ENCODE results near the gene RAP2A. TPM values are rescaled to one million over a fixed set of nuclear protein-coding genes. Genes with fewer than 3 reads are reported as not detected.

RAP2A gene
- total and polyA plus RNA-seq, 2 experiments from 2014 or later, result 12.1 to 41.9 TPM

- peaks cover 3% of the 10 kb centered on the region for H3K4me1 ChIP-seq (ENCODE audit: insufficient read depth)
Measured at GRCh38 chr13:97385854-97386253, 48.1 kb upstream of the RAP2A start.

DNA sequence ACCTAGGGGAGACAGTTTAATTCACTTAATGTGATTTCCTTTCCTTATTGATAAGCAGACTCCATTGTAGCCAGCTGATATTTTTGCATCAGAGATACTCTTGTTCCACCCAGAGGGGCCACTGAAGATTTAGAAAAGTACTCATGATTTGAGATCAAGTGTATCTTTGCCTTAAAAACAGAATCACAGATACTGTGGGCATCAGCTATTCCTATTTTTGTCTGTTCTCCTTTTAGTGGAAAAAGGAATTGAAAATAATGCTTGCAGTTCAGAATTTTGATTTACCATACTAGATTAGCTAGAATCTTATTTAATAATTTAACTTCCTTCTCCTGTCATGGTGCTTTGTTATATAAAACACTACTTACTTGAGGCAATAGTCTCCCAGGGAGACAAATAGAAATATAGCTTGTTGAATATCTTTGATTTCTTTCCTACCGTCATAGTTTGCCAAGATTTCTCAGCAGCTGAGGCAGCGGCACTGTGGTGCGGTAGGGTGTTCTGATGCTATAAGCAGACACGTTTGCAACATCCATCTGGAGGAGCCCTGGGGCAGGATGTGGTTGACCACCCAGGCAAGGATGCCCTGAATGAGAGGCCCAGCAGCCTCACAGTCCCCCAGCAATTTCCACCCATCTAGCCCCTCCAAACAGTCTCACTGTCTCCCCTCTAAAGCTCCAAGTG lies 47.0 kb upstream of the RAP2A start:
- Histone ChIP-seq H3K27ac (no peak overlapping the region), H2AFZ (no peak overlapping the region), H3K36me3 (replicated peaks; ENCODE audit: insufficient read depth, low read depth) (no peaks in the 10 kb centered on the region), H3K27me3 (no peaks in the 10 kb centered on the region), H3K79me2 (no peaks in the 10 kb centered on the region), H3K4me1 (ENCODE audit: insufficient read depth) (peaks cover 6% of the 10 kb centered on the region), H3K9me2 (replicated peaks; ENCODE audit: insufficient read depth) (no peaks in the 10 kb centered on the region), H3K4me2 (no peak overlapping the region), H3K9me3 (ENCODE audit: low read depth) (no peaks in the 10 kb centered on the region), H3K4me3 (no peak overlapping the region), H4K20me1 (ENCODE audit: insufficient read depth, poor library complexity, severe bottlenecking) (no peaks in the 10 kb centered on the region)
- no peak for DNase-seq (ENCODE audit: low spot score)
- TF ChIP-seq EZH2phosphoT487 (IDR thresholded peaks at IDR 0.05; ENCODE audit: low read depth, severe bottlenecking, unreplicated experiment) (no peak), EZH2 (IDR thresholded peaks at IDR 0.05; ENCODE audit: borderline replicate concordance) (no peak)
- TF ChIP-seq, protein P1, sequence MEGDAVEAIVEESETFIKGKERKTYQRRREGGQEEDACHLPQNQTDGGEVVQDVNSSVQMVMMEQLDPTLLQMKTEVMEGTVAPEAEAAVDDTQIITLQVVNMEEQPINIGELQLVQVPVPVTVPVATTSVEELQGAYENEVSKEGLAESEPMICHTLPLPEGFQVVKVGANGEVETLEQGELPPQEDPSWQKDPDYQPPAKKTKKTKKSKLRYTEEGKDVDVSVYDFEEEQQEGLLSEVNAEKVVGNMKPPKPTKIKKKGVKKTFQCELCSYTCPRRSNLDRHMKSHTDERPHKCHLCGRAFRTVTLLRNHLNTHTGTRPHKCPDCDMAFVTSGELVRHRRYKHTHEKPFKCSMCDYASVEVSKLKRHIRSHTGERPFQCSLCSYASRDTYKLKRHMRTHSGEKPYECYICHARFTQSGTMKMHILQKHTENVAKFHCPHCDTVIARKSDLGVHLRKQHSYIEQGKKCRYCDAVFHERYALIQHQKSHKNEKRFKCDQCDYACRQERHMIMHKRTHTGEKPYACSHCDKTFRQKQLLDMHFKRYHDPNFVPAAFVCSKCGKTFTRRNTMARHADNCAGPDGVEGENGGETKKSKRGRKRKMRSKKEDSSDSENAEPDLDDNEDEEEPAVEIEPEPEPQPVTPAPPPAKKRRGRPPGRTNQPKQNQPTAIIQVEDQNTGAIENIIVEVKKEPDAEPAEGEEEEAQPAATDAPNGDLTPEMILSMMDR (IDR thresholded peaks at IDR 0.05; ENCODE audit: poor library complexity), result no peak
- 90% methylated on average over 4 of the region's 4 CpGs for WGBS (ENCODE audit: low lambda C conversion rate, missing lambda C conversion rate)

More at GRCh38 chr13:97385854-97386253, 48.1 kb upstream of the RAP2A start:
- Histone ChIP-seq H2AFZ (no peak overlapping the region), H3K27me3 (no peaks in the 10 kb centered on the region), H3K36me3 (replicated peaks; ENCODE audit: insufficient read depth, low read depth) (no peaks in the 10 kb centered on the region), H3K4me2 (no peak overlapping the region), H3K9me3 (ENCODE audit: low read depth) (no peaks in the 10 kb centered on the region), H3K4me3 (no peak overlapping the region), H3K27ac (no peak overlapping the region), H3K79me2 (no peaks in the 10 kb centered on the region), H3K9me2 (replicated peaks; ENCODE audit: insufficient read depth) (no peaks in the 10 kb centered on the region), H4K20me1 (ENCODE audit: insufficient read depth, poor library complexity, severe bottlenecking) (no peaks in the 10 kb centered on the region)
- no peak for DNase-seq (ENCODE audit: low spot score)
- WGBS (ENCODE audit: low lambda C conversion rate, missing lambda C conversion rate), result 100% methylated on average over 3 of the region's 3 CpGs
- TF ChIP-seq EZH2 (IDR thresholded peaks at IDR 0.05; ENCODE audit: borderline replicate concordance) (no peak), EZH2phosphoT487 (IDR thresholded peaks at IDR 0.05; ENCODE audit: low read depth, severe bottlenecking, unreplicated experiment) (no peak)
- TF ChIP-seq, protein P1 (IDR thresholded peaks at IDR 0.05; ENCODE audit: poor library complexity), result no peak

- no peaks in the 10 kb centered on the region for H3K9me2 ChIP-seq (replicated peaks; ENCODE audit: insufficient read depth)
- H4K20me1 ChIP-seq (ENCODE audit: insufficient read depth, poor library complexity, severe bottlenecking), result no peaks in the 10 kb centered on the region
- no peak overlapping the region for H2AFZ ChIP-seq
- DNase-seq (ENCODE audit: low spot score), result no peak
- H3K4me1 ChIP-seq (ENCODE audit: insufficient read depth), result peaks cover 6% of the 10 kb centered on the region
- H3K9me3 ChIP-seq (ENCODE audit: low read depth), result no peaks in the 10 kb centered on the region
- no peak overlapping the region for H3K4me2 ChIP-seq
- H3K27ac ChIP-seq, result no peak overlapping the region
- H3K36me3 ChIP-seq (replicated peaks; ENCODE audit: insufficient read depth, low read depth), result no peaks in the 10 kb centered on the region
- H3K27me3 ChIP-seq, result no peaks in the 10 kb centered on the region
- TF ChIP-seq, protein P1 (IDR thresholded peaks at IDR 0.05; ENCODE audit: poor library complexity), result no peak
- TF ChIP-seq EZH2 (IDR thresholded peaks at IDR 0.05; ENCODE audit: borderline replicate concordance), result no peak
- no peak for TF ChIP-seq EZH2phosphoT487 (IDR thresholded peaks at IDR 0.05; ENCODE audit: low read depth, severe bottlenecking, unreplicated experiment)
- no peak overlapping the region for H3K4me3 ChIP-seq
- 97% methylated on average over 5 of the region's 5 CpGs for WGBS (ENCODE audit: low lambda C conversion rate, missing lambda C conversion rate)
- no peaks in the 10 kb centered on the region for H3K79me2 ChIP-seq
Measured at GRCh38 chr13:97387485-97387839, 46.5 kb upstream of the RAP2A start.

Measured in hepatocyte (in vitro differentiated cells).